ENCODE results near the gene AIG1. TPM values are rescaled to one million over a fixed set of nuclear protein-coding genes. Genes with fewer than 3 reads are reported as not detected.
A peak's percentile ranks its signal among the peaks of the same experiment; 100 is the strongest.

AIG1 gene
- total and polyA plus RNA-seq, 2 experiments from 2014 or later: 44.7 to 46.9 TPM

- Histone ChIP-seq H3K36me3 (ENCODE audit: low read depth) (no peaks in the 10 kb centered on the region), H4K20me1 (ENCODE audit: insufficient read depth) (no peaks in the 10 kb centered on the region), H3K79me2 (ENCODE audit: insufficient read depth) (no peaks in the 10 kb centered on the region), H3K27me3 (replicated peaks; ENCODE audit: insufficient read depth) (no peaks in the 10 kb centered on the region), H3K4me1 (ENCODE audit: insufficient read depth) (peaks cover 17% of the 10 kb centered on the region), H3K27ac (no peak overlapping the region), H3K4me2 (ENCODE audit: unreplicated experiment) (peak overlapping the region; percentile 2), H3K4me3 (no peak overlapping the region), H2AFZ (no peak overlapping the region), H3F3A (ENCODE audit: insufficient read depth) (no peaks in the 10 kb centered on the region), H3K9ac (no peak overlapping the region), H3K9me2 (ENCODE audit: insufficient read depth) (no peaks in the 10 kb centered on the region), H3K9me3 (ENCODE audit: low read depth) (no peaks in the 10 kb centered on the region)
- no peak for TF ChIP-seq EZH2 (IDR thresholded peaks at IDR 0.05; ENCODE audit: insufficient read depth, poor library complexity, severe bottlenecking)
- TF ChIP-seq EZH2phosphoT487 (IDR thresholded peaks at IDR 0.05; ENCODE audit: insufficient read depth, low read depth): no peak
- 22 to 33% methylated on average over 2 of the region's 2 CpGs for WGBS, 2 experiments (ENCODE audit: low coverage in 1 of 2, low lambda C conversion rate in 2 of 2, missing lambda C conversion rate in 2 of 2)
- in situ Hi-C loops (cut with MboI): no loop called here
- DNase-seq: peak; percentile 68
Observed at GRCh38 chr6:143205991-143206390, 145.3 kb downstream of the AIG1 start.

GRCh38 chr6:143206550-143206949, 145.9 kb downstream of the AIG1 start:
- TF ChIP-seq EZH2phosphoT487 (IDR thresholded peaks at IDR 0.05; ENCODE audit: insufficient read depth, low read depth): no peak
- no peak for TF ChIP-seq EZH2 (IDR thresholded peaks at IDR 0.05; ENCODE audit: insufficient read depth, poor library complexity, severe bottlenecking)
- H4K20me1 ChIP-seq (ENCODE audit: insufficient read depth): no peaks in the 10 kb centered on the region
- H3F3A ChIP-seq (ENCODE audit: insufficient read depth): no peaks in the 10 kb centered on the region
- no peak overlapping the region for H3K4me2 ChIP-seq (ENCODE audit: unreplicated experiment)
- H3K27me3 ChIP-seq (replicated peaks; ENCODE audit: insufficient read depth): no peaks in the 10 kb centered on the region
- no peak overlapping the region for H3K27ac ChIP-seq
- in situ Hi-C loops (cut with MboI): no loop called here
- H3K4me3 ChIP-seq: no peak overlapping the region
- H3K36me3 ChIP-seq (ENCODE audit: low read depth): no peaks in the 10 kb centered on the region
- no peaks in the 10 kb centered on the region for H3K9me2 ChIP-seq (ENCODE audit: insufficient read depth)
- H3K9ac ChIP-seq: no peak overlapping the region
- no peak overlapping the region for H2AFZ ChIP-seq
- no peaks in the 10 kb centered on the region for H3K79me2 ChIP-seq (ENCODE audit: insufficient read depth)
- 59 to 66% methylated on average over 1 of the region's 1 CpG for WGBS, 2 experiments (ENCODE audit: low coverage in 1 of 2, low lambda C conversion rate in 2 of 2, missing lambda C conversion rate in 2 of 2)
- H3K4me1 ChIP-seq (ENCODE audit: insufficient read depth): peaks cover 17% of the 10 kb centered on the region
- no peaks in the 10 kb centered on the region for H3K9me3 ChIP-seq (ENCODE audit: low read depth)
- DNase-seq: no peak

GRCh38 chr6:143210420-143210819, 149.7 kb downstream of the AIG1 start:
- Histone ChIP-seq H3K27me3 (replicated peaks; ENCODE audit: insufficient read depth) (no peaks in the 10 kb centered on the region), H3F3A (ENCODE audit: insufficient read depth) (no peaks in the 10 kb centered on the region), H3K4me2 (ENCODE audit: unreplicated experiment) (no peak overlapping the region), H3K4me3 (no peak overlapping the region), H3K9me2 (ENCODE audit: insufficient read depth) (no peaks in the 10 kb centered on the region), H3K9ac (no peak overlapping the region), H3K9me3 (ENCODE audit: low read depth) (no peaks in the 10 kb centered on the region), H3K4me1 (ENCODE audit: insufficient read depth) (peaks cover 11% of the 10 kb centered on the region), H2AFZ (no peak overlapping the region), H3K27ac (no peak overlapping the region), H4K20me1 (ENCODE audit: insufficient read depth) (no peaks in the 10 kb centered on the region), H3K36me3 (ENCODE audit: low read depth) (no peaks in the 10 kb centered on the region), H3K79me2 (ENCODE audit: insufficient read depth) (no peaks in the 10 kb centered on the region)
- no peak for DNase-seq
- WGBS, 2 experiments (ENCODE audit: low coverage in 1 of 2, low lambda C conversion rate in 2 of 2, missing lambda C conversion rate in 2 of 2): 89 to 93% methylated on average over 2 of the region's 2 CpGs
- TF ChIP-seq EZH2 (IDR thresholded peaks at IDR 0.05; ENCODE audit: insufficient read depth, poor library complexity, severe bottlenecking) (no peak), EZH2phosphoT487 (IDR thresholded peaks at IDR 0.05; ENCODE audit: insufficient read depth, low read depth) (no peak)
- in situ Hi-C loops (cut with MboI): no loop called here

GRCh38 chr6:143213859-143214376, 153.2 kb downstream of the AIG1 start:
- Histone ChIP-seq H3K36me3 (ENCODE audit: low read depth) (no peaks in the 10 kb centered on the region), H3K4me1 (ENCODE audit: insufficient read depth) (no peaks in the 10 kb centered on the region), H3K4me2 (ENCODE audit: unreplicated experiment) (no peak overlapping the region), H3K27ac (no peak overlapping the region), H3K9me2 (ENCODE audit: insufficient read depth) (no peaks in the 10 kb centered on the region), H4K20me1 (ENCODE audit: insufficient read depth) (no peaks in the 10 kb centered on the region), H3K9ac (no peak overlapping the region), H2AFZ (no peak overlapping the region), H3K4me3 (no peak overlapping the region), H3K27me3 (replicated peaks; ENCODE audit: insufficient read depth) (no peaks in the 10 kb centered on the region), H3F3A (ENCODE audit: insufficient read depth) (no peaks in the 10 kb centered on the region), H3K9me3 (ENCODE audit: low read depth) (no peaks in the 10 kb centered on the region), H3K79me2 (ENCODE audit: insufficient read depth) (no peaks in the 10 kb centered on the region)
- DNase-seq: peak; percentile 23
- whole genome bisulfite sequencing, 2 experiments (ENCODE audit: low coverage in 1 of 2, low lambda C conversion rate in 2 of 2, missing lambda C conversion rate in 2 of 2): 16 to 20% methylated on average over 3 of the region's 3 CpGs
- TF ChIP-seq EZH2 (IDR thresholded peaks at IDR 0.05; ENCODE audit: insufficient read depth, poor library complexity, severe bottlenecking) (no peak), EZH2phosphoT487 (IDR thresholded peaks at IDR 0.05; ENCODE audit: insufficient read depth, low read depth) (no peak)
- in situ Hi-C loops (cut with MboI): no loop called here

GRCh38 chr6:143215363-143215762, 154.7 kb downstream of the AIG1 start:
- Histone ChIP-seq H4K20me1 (ENCODE audit: insufficient read depth) (no peaks in the 10 kb centered on the region), H3K4me2 (ENCODE audit: unreplicated experiment) (no peak overlapping the region), H3K36me3 (ENCODE audit: low read depth) (no peaks in the 10 kb centered on the region), H3K4me3 (no peak overlapping the region), H3K27ac (no peak overlapping the region), H3K4me1 (ENCODE audit: insufficient read depth) (no peaks in the 10 kb centered on the region), H3K27me3 (replicated peaks; ENCODE audit: insufficient read depth) (no peaks in the 10 kb centered on the region), H3K79me2 (ENCODE audit: insufficient read depth) (no peaks in the 10 kb centered on the region), H3K9ac (no peak overlapping the region), H3K9me2 (ENCODE audit: insufficient read depth) (no peaks in the 10 kb centered on the region), H3F3A (ENCODE audit: insufficient read depth) (no peaks in the 10 kb centered on the region), H2AFZ (no peak overlapping the region), H3K9me3 (ENCODE audit: low read depth) (no peaks in the 10 kb centered on the region)
- in situ Hi-C loops (cut with MboI): no loop called here
- 31 to 44% methylated on average over 2 of the region's 2 CpGs for WGBS, 2 experiments (ENCODE audit: low coverage in 1 of 2, low lambda C conversion rate in 2 of 2, missing lambda C conversion rate in 2 of 2)
- DNase-seq: peak; percentile 16
- TF ChIP-seq EZH2 (IDR thresholded peaks at IDR 0.05; ENCODE audit: insufficient read depth, poor library complexity, severe bottlenecking) (no peak), EZH2phosphoT487 (IDR thresholded peaks at IDR 0.05; ENCODE audit: insufficient read depth, low read depth) (no peak)

All from GM23248 (cell line).